GM19395 (cell line): ENCODE results near the gene SEC61A2.
"Not testable (repeated sequence)": the region's sequence is repeated elsewhere in the genome, so short reads cannot be mapped to it uniquely, and the experiment has no call there.

Experiments
- ATAC-seq: cut with Tn5 transposase; IDR thresholded peaks from one replicate; pipeline ENCODE4 v1.9.1; 2021; ENCODE audit warnings: mild to moderate bottlenecking, moderate library complexity; ENCODE audit not compliant: unreplicated experiment

The SEC61A2 gene

GRCh38 chr10:12158111-12158510 is 28.6 kb downstream of the SEC61A2 start:
- ATAC-seq: no peak

DNA sequence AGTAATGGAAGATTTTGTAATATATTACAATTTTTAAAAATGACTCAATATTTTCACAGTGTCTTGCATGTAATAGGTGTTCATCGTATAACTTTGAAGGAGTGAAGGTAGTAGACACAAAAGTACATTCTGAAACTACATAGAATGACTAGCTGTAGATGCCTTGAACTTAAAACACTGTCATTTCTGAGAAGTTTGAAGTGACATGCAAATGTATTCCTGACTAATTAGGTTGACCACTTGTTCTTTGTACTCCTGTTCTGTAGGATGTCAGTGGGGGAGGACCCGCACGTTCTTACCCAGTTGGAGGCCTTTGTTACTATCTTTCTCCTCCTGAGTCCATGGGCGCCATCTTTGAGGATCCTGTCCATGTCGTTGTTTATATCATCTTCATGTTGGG is 31.2 kb downstream of the SEC61A2 start:
- no peak for ATAC-seq

DNA sequence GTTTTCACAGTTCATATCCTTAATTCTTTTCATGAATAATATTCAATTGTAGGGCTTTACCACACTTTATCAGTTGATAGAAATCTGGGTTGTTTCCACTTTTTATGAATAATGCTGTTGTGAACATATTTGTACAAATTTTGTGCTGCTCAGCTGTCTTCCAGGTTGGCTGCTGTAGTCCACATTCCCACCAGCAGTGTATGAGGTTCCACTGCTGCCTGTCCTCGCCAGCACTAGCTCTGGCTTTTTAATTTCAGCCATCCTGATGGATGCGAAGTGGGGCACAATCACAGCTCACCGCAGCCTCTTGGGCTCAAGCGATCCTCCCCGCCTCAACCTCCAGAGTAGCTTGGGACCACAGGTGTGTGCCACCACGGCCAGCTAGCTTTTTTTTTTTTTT is 33.5 kb downstream of the SEC61A2 start:
- ATAC-seq: no peak

- no peak for ATAC-seq
Observed at GRCh38 chr10:12164085-12164484, 34.6 kb downstream of the SEC61A2 start.

DNA sequence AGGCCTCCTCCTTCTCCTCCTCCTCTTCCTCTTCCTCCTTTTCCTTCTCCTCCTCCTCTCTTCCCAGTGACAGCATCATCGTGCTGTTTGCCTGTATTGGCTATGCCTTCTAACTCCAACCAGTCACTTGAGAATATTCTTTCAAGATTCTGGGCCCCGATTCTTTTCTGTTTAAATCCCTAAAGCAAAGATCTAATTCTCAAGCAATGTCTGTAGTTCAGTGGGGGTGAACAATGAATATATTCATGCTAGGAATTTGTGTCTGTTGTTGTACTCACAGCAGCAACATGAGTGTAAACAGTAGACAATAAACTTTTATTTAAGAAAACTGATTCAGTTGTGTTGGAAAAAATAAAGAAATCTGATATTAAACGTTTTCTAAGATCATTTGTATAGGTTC is 35.6 kb downstream of the SEC61A2 start:
- ATAC-seq: no peak

DNA sequence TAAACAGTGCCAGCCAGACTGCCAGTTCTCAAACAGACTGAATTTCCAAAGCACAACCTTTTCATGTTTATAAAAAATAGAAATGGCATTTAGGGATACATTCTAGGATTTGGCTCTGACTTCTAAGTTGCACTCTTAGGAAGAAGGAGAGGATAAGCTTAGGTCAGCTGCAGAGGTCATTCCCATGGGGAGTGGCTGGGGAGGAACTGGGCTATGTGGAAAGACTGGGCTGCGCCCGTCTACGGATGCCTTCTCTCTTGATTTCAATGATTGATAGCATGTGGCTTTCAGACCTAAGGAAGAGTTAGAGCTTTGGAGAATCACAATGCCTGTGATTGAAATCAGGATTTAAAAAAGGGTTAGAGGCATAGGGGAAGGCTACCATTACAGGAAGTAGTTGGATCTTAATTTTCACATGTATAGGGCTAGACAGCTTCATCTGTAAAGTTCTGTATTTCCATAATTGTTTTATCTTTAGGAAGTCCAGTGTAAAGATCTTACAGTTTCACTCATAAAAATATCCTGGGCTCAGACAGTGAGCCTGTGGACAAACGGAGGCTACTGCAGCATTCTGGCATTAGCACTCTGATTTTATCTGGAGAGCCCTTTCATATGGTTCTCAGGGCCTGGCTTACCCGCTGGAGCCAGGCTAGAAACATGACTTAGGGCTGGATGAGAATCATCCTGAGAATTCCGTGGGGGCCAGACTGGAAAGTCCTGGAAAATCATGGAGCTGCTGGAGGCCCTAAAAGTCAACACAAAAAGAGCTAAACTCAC is 36.7 kb downstream of the SEC61A2 start:
- ATAC-seq: no peak

GRCh38 chr10:12171512-12171911 is 42.0 kb downstream of the SEC61A2 start:
- ATAC-seq: not testable (repeated sequence)

DNA sequence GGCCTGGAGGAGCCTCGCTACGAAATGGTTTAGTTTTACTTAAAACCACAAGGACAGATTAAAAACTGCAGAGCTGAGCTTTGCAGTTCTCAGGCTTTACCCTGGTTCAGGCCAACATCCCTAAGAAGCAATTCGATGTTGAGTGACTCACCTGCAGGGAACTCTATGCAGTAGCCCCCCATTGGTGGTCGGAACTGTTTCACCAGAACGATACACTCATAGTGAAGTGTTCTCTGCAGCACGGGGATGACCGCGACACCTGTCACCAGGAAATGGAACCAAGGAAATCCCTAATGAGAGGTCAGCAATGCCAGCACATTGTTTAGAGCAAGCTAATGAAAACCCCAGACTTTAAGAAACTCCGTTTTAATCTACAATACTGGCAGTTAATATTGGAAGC is 48.2 kb downstream of the SEC61A2 start:
- ATAC-seq: no peak

DNA sequence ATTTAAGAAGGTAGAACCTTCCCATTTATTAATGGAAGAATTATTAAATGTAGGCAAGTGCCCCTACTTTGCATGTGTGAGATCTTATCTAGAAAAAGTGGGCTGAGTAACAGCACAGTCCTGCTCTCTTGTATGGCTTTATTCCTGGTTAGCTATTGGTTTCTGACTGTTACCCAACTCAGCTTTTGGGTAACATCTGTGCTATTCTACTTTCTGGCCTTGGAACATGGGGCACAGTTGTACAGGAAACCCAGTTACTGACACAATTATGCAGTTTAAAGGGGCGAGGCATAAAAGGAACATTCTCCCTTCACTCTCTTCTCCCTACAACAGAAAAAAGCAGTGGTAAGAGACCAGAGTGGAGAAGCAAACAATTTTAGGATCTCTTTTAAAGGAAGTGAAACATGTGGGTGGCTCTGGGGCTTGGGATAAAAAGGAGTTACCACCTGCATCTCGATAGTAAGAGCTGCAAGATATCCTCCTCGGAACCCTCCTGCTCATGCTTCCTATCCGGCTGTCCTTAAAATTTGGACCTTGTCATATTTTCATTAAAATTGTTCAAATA is 50.2 kb downstream of the SEC61A2 start:
- ATAC-seq: no peak

DNA sequence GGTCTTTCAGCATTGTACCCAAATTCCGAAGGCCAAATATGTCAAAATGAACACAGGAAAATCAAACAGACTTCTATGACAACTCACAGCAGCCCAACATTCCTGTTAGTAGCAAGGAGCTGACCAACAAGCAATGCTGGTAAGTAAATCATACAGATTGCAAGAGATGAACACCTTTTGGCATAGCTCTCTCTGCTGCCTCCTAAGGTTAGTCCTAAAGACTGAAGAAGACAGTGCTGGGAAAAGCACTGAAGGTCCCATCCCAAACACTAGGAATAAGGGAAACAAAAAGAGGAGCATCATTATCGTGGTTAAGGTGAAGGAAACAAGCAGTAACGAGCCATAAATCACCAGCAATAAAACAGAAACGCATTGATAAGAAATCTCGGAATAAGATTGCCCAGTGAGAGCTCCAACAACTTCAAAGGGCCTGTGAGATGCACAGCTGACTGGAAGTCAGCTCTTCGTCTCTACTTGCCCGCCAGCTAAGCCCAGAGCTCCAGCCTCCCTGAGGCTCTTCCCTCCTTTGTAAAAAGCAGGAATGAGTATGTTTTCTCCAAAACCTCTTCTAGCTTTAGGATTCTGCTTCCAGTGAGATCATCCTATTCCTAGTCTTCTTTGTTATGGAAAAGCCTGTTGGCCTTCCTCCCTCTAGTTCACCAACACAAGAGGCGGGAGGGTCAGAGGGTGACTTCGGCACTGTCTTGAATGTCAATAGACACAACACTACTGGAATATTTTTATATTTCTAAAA is 50.9 kb downstream of the SEC61A2 start:
- no peak for ATAC-seq

DNA sequence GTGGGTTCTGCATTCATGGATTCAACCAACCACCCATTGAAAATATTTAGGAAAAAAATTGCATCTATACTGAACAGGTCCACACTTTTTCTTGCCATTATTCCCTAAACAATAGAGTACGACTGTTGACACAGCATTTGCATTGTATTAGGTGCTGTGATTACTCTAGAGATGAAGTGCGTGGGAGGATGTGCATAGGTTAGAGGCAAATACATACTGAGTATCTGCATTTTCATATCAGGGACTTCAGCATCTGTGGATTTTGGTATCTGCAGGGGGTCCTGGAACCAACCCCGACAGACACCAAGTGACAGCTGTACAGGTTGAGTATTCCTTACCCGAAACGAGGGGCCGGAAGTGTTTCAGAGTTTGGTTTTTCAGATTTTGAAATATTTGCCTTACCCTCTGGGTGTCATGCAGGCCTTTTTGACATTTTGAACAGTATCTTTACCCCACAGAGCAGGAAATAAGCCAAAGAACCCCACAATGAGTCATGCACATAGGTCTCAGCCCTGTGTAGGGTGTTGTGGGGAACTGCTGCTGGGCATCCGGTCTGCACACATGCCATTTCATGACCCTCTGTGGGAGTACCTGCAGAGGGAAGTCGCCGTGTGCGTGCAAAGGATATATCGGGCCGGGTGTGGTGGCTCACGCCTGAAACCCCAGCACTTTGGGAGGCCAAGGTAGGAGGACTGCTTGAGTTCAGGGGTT is 51.7 kb downstream of the SEC61A2 start:
- no peak for ATAC-seq

DNA sequence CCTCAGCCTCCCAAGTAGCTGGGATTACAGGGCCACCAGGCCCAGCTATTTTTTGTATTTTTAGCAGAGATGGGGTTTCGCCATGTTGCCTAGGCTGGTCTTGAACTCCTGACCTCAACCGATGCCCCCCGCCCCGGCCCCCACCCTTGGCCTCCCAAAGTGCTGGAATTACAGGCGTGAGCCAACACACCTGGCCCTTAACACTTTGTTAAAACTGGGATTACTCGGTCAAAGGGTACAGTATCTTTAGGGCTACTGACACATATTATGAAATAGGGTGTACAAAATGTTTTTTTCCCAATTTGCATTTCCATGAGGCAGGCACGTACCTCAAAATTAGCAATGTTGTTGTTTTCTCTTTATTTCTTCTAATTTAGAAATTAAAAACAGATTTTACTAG is 54.7 kb downstream of the SEC61A2 start:
- ATAC-seq: no peak

DNA sequence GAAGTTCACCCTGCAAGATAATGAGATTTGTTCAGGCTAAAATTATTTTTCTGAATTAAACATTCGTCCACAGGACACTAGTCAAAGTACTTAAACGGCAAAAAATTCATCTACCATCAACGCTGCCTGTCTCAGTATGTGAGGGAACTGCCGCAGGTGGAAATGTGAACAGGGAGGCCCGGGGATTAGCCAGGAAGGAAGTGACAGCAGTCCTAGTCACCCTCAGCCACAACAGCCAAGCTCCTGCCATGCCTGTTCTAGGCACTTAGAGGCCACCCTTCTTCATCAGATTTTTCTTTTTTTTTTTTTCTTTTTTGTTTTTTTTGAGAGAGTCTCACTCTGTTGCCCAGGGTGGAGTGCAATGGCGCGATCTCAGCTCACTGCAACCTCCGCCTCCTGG is 56.8 kb downstream of the SEC61A2 start:
- no peak for ATAC-seq

GRCh38 chr10:12187321-12187905 is 57.9 kb downstream of the SEC61A2 start:
- no peak for ATAC-seq

DNA sequence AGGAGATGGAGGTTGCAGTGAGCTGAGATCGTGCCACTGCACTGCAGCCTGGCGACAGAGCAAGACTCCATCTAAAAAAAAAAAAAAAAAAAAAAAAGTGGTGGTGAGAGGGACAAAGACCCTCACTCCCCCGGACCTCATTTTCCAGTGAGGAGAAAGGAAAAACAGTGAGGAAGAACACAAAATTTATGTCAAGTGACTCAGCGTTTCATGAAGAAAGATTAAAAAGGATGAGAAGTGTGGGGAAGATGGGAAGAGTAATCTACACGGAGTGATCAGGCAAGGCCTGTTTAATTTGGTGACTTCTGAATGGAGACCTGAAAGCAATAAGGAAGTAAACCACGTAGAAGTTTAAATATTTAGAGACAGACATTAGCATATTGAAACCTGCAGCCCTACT is 59.2 kb downstream of the SEC61A2 start:
- no peak for ATAC-seq

DNA sequence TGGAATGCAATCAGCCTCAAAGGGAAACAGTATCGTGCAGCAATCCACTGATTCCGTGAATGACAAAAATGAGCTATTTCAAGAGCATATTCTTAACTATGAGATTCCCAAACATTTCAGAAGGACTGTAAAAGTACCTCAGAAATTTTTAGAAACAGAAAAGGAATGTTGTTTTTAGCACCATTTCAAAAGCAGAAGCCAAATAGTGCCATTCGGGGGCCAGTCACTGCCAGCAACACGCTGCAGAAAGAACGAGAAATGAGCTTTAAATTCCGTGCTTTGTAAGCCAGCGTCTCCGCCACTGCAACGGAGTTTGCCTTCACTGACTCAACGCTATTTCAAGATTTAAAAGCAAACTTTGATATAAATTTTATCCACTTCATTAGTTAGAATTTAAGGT is 59.9 kb downstream of the SEC61A2 start:
- ATAC-seq: no peak

DNA sequence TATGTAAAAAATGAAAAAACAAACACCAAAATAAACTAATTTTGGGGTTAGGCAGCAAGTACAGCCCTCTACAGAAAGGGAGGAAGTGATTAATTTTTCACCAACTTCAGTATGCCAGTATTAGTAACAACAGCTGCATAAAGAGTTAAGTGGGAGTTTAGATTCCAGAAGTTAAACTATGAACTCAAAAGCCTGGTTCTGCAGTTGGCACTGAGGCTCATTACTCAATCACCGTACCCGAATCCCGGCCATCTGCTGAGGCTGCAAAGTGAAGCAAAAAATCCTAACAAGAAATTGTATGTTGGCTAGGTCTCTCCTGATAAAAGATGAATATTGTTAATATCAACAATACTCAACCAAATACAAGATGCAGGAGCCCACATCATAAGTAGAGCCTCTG is 62.2 kb downstream of the SEC61A2 start:
- no peak for ATAC-seq

- ATAC-seq: no peak
Observed at GRCh38 chr10:12193193-12193592, 63.7 kb downstream of the SEC61A2 start.

DNA sequence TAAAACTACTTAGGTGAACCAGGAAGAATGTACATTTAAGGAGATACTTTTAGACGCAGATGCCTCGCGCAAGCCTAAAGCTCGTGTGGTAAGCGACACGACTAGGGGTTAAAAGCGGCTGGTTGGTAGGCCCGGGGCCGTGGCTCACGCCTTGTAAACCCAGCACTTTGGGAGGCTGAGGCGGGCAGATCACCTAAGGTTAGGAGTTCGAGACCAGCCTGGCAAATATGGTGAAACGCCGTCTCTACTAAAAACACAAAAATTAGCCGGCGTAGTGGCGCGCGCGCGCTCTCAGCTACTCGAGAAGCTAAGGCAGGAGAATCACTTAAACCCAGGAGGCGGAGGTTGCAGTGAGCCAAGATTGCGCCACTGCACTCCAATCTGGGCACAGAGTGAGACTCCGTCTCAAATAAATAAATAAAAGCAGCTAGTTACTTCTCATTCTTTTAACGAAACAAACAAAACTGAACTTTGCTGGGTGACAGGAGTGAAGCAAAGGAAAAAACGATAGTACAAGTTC is 65.3 kb downstream of the SEC61A2 start:
- ATAC-seq: no peak

DNA sequence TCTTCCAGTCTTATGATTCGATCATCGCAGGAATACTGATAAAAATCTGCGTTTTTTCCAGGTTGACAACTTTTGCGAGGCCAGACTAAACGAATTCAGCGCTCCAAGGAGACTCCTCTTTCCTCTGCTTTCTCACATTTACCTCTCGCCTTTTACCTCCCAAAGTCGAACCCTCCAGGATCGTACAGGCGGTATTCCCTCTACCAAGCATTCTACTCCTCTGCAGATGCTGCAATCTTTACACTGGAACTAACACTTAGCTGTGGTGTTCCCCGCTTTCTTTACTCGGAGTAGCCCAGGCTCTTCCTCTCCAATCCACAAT is 65.8 kb downstream of the SEC61A2 start:
- ATAC-seq: peak; percentile 12
